Keratinocyte (primary cell): ENCODE measurements around the gene TMEM231. TPM values are rescaled to one million over a fixed set of nuclear protein-coding genes. Genes with fewer than 3 reads are reported as not detected.
"Not testable (repeated sequence)": the region's sequence is repeated elsewhere in the genome, so short reads cannot be mapped to it uniquely, and the experiment has no call there.

Experiments
- DNase-seq: peaks from one replicate; pipeline ENCODE4 v3.0.0-alpha.2; 2011; ENCODE audit warnings: low read depth, missing footprints, low spot score
- FAIRE-seq: peaks from 2 replicates; lab custom pipeline; 2011; peaks lifted over from hg19 to GRCh38; lab: Jason Lieb, UNC
- H2AFZ ChIP-seq: 2 replicates; pipeline ENCODE4 v1.6.0; 2012; ENCODE audit warnings: low read length, control low read depth, inconsistent platforms; ENCODE audit not compliant: control insufficient read depth
- H3K27ac ChIP-seq: 2 replicates; pipeline ENCODE4 v1.5.1; 2011; ENCODE audit warnings: low read length; ENCODE audit not compliant: control insufficient read depth, insufficient read depth
- H3K27me3 ChIP-seq: 3 replicates; pipeline ENCODE4 v1.6.0; 2011; ENCODE audit warnings: low read length; ENCODE audit not compliant: control insufficient read depth, insufficient read depth; ENCODE audit errors: extremely low read depth
- H3K36me3 ChIP-seq, 2 experiments: 2 replicates in 1 of 2; 3 replicates in 1 of 2; pipeline ENCODE4 v1.5.1; 2011; ENCODE audit warnings: low read length in 2 of 2, mild to moderate bottlenecking in 1 of 2; ENCODE audit not compliant: control insufficient read depth in 2 of 2, insufficient read depth in 2 of 2; ENCODE audit errors: extremely low read depth in 1 of 2
- H3K4me1 ChIP-seq: 3 replicates; pipeline ENCODE4 v1.5.1; 2011; ENCODE audit warnings: low read length; ENCODE audit not compliant: control insufficient read depth, insufficient read depth; ENCODE audit errors: extremely low read depth
- H3K4me2 ChIP-seq: 3 replicates; pipeline ENCODE4 v1.6.0; 2011; ENCODE audit warnings: low read depth, low read length; ENCODE audit not compliant: control insufficient read depth, insufficient read depth; ENCODE audit errors: extremely low read depth
- H3K4me3 ChIP-seq, 3 experiments: fragments of 200-600 bp in 1 of 3; sonication (generic) in 1 of 3; 2 replicates in 2 of 3; 3 replicates in 1 of 3; pipeline ENCODE4 v1.5.1; 2011 to 2016; ENCODE audit warnings: low read length in 3 of 3, mild to moderate bottlenecking in 3 of 3, control low read depth in 2 of 3, inconsistent platforms in 1 of 3, low read depth in 1 of 3, mixed read lengths in 1 of 3, mixed run types in 1 of 3, moderate library complexity in 1 of 3; ENCODE audit not compliant: control insufficient read depth in 2 of 3, insufficient read depth in 2 of 3; ENCODE audit errors: extremely low read depth in 1 of 3
- H3K79me2 ChIP-seq: 2 replicates; pipeline ENCODE4 v1.6.0; 2012; ENCODE audit warnings: low read length; ENCODE audit not compliant: control insufficient read depth, insufficient read depth
- H3K9ac ChIP-seq: 3 replicates; pipeline ENCODE4 v1.6.0; 2011; ENCODE audit warnings: low read length; ENCODE audit not compliant: control insufficient read depth, insufficient read depth; ENCODE audit errors: extremely low read depth
- H3K9me1 ChIP-seq: 3 replicates; pipeline ENCODE4 v1.6.0; 2011; ENCODE audit warnings: low read length; ENCODE audit not compliant: control insufficient read depth, insufficient read depth; ENCODE audit errors: extremely low read depth
- H3K9me3 ChIP-seq: 2 replicates; pipeline ENCODE4 v1.5.1; 2012; ENCODE audit warnings: low read depth, low read length; ENCODE audit not compliant: control insufficient read depth
- H4K20me1 ChIP-seq: 3 replicates; pipeline ENCODE4 v1.6.0; 2011; ENCODE audit warnings: low read length; ENCODE audit not compliant: control insufficient read depth, insufficient read depth; ENCODE audit errors: extremely low read depth
- EZH2 ChIP-seq: IDR thresholded peaks from one replicate; pipeline ENCODE4 v1.6.1; 2012; ENCODE audit warnings: inconsistent platforms, mild to moderate bottlenecking, low read length, moderate library complexity
- dilution Hi-C: fragments of 300-500 bp; cut with MboI; formaldehyde crosslinking; loops from one replicate; pipeline ENCODE4 v1.7.0; 2020; ENCODE audit warnings: low sequenced_read_pairs; ENCODE audit not compliant: extremely low pct_ligation_motif_present
- polyA plus RNA-seq, 5 experiments: library from polyadenylated mRNA; depleted of rRNA in 3 of 5; stranded (reverse) in 3 of 5; stranded (forward) in 1 of 5; unstranded in 1 of 5; fragments of >200 nt; gene quantifications; 1 replicate in 1 of 5; 2 replicates in 3 of 5; 3 replicates in 1 of 5; pipeline versions ENCODE4 v1.2.1 to v1.2.3, GENCODE V29; 2011 to 2012; ENCODE audit warnings: missing spikeins in 2 of 5, low read depth in 1 of 5, low replicate concordance in 1 of 5
- TF ChIP-seq, protein P1 (sequence below), 3 experiments: IDR thresholded peaks in 1 of 3; conservative IDR thresholded peaks in 1 of 3; optimal IDR thresholded peaks in 1 of 3; 2 replicates in 2 of 3; 3 replicates in 1 of 3; pipeline versions ENCODE3 to v1.5.1; 2011; ENCODE audit warnings: low read length in 3 of 3, mild to moderate bottlenecking in 3 of 3, moderate library complexity in 2 of 3, control low read depth in 1 of 3, inconsistent platforms in 1 of 3; ENCODE audit not compliant: insufficient read depth in 2 of 3; ENCODE audit errors: extremely low read depth in 1 of 3

Gene TMEM231
- polyA plus RNA-seq, 1 donor (not counting 4 experiments of a cell fraction or from before 2014, with no cell fraction given), result 11.0 TPM

DNA sequence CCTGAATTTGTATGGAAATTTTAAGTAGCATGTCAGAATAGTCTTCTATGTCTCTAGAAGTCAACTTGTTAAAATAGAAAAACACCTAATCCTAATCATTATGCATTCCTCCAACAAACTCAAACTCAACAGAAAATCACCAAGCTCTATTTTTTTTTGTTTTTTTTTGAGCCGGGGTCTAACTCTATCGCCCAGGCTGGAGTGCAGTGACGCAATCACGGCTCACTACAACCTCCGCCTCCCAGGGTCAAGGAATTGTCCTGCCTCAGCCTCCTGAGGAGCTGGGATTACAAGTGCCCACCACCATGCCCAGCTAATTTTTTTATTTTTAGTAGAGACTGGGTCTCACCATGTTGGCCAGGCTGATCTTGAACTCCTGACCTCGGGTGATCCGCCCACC lies 9.8 kb downstream of the TMEM231 start:
- DNase-seq, result no peak
- FAIRE-seq, result no peak
- TF ChIP-seq EZH2, result no peak
- TF ChIP-seq, protein P1, sequence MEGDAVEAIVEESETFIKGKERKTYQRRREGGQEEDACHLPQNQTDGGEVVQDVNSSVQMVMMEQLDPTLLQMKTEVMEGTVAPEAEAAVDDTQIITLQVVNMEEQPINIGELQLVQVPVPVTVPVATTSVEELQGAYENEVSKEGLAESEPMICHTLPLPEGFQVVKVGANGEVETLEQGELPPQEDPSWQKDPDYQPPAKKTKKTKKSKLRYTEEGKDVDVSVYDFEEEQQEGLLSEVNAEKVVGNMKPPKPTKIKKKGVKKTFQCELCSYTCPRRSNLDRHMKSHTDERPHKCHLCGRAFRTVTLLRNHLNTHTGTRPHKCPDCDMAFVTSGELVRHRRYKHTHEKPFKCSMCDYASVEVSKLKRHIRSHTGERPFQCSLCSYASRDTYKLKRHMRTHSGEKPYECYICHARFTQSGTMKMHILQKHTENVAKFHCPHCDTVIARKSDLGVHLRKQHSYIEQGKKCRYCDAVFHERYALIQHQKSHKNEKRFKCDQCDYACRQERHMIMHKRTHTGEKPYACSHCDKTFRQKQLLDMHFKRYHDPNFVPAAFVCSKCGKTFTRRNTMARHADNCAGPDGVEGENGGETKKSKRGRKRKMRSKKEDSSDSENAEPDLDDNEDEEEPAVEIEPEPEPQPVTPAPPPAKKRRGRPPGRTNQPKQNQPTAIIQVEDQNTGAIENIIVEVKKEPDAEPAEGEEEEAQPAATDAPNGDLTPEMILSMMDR (optimal IDR thresholded peaks at IDR 0.05 in 1 of 3, IDR thresholded peaks at IDR 0.05 in 1 of 3, conservative IDR thresholded peaks at IDR 0.05 in 1 of 3; ENCODE audit: extremely low read depth in 1 of 3, insufficient read depth in 2 of 3, low read length in 3 of 3), result no peak

DNA sequence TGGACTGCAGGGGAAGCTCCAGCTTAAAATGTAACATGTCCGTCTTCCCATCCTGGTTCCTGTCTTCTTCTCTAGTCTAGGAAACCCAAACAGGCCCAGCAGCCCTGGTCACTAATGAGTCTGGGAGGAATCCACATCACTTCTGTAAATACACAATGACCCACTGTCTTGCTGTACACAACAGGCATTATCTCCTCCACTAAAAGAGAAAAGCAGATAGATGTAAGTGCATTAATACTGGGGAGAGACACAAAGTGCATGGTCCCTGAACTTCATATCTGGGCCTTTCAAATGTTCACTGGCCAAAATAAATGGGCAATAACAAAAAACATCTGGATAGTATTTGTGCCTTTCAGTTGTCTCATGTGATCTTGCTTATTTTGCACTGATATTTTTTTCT lies 10.2 kb downstream of the TMEM231 start:
- H2AFZ ChIP-seq, H3K4me3 ChIP-seq, H3K9me3 ChIP-seq, dilution Hi-C loops, H3K79me2 ChIP-seq, H3K27ac ChIP-seq, DNase-seq, H3K36me3 ChIP-seq, H3K27me3 ChIP-seq, H3K9me1 ChIP-seq, FAIRE-seq, H3K9ac ChIP-seq, H3K4me2 ChIP-seq, H4K20me1 ChIP-seq, H3K4me1 ChIP-seq: not testable (repeated sequence)

More for the DNA sequence above, 9.8 kb downstream of the TMEM231 start:
- no peaks in the 10 kb centered on the region for H3K79me2 ChIP-seq
- H3K4me2 ChIP-seq, result no peak overlapping the region
- H3K9me3 ChIP-seq, result no peaks in the 10 kb centered on the region
- H3K9ac ChIP-seq, result no peak overlapping the region
- no peaks in the 10 kb centered on the region for H4K20me1 ChIP-seq
- H3K9me1 ChIP-seq, result no peaks in the 10 kb centered on the region
- dilution Hi-C loops, result no loop called here
- H2AFZ ChIP-seq, result no peak overlapping the region
- H3K27me3 ChIP-seq, result no peaks in the 10 kb centered on the region
- H3K27ac ChIP-seq, result no peak overlapping the region
- no peak overlapping the region for H3K4me3 ChIP-seq
- H3K4me1 ChIP-seq, result no peaks in the 10 kb centered on the region
- H3K36me3 ChIP-seq, result no peaks in the 10 kb centered on the region

DNA sequence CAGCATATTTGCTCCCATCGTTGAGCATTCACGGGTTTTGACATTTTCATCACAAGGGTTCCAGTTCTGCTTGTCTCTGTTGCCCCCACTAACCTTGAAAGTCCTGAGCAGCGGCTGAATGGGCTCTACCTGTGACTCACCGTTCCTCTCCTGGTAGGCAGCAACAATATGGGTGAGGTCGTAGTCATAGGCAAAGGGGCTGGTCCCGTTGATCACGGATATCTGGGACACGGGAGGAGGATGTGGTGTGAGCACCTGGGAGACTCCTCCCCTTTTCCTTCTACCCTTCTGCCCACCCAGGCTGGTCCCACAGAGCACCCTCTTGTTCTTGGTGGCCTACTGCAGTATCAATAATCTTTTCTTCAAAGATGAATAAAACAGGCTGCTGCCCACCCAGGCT lies 13.6 kb downstream of the TMEM231 start:
- H3K4me1 ChIP-seq, H4K20me1 ChIP-seq, DNase-seq, FAIRE-seq, H3K4me2 ChIP-seq, H3K79me2 ChIP-seq, H2AFZ ChIP-seq, H3K4me3 ChIP-seq, H3K27me3 ChIP-seq, dilution Hi-C loops, H3K27ac ChIP-seq, H3K36me3 ChIP-seq, H3K9me3 ChIP-seq, H3K9me1 ChIP-seq, H3K9ac ChIP-seq: not testable (repeated sequence)
